ENCODE data around the gene IQGAP2.
"Not testable (repeated sequence)": the region's sequence is repeated elsewhere in the genome, so short reads cannot be mapped to it uniquely, and the experiment has no call there.

IQGAP2 gene

DNA sequence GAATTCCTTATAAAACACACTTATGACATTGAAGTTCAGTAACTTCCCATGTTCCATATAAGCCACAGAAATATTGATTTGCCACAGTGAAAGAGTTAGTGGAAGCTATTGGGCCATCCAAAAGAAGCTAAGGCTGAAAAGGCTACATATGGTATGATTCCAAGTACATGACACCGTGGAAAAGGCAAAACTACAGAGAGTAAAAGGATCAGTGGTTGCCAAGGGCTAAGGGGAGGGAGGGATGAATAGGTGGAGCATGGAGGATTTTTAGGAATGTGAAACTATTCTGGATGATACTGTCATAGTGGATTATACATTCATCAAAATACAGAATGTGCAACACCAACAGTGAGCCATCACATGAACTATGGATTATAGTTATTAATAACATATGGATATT lies 110.4 kb downstream of the IQGAP2 start:
- Histone ChIP-seq H3K9ac (ENCODE audit: insufficient read length, low read depth) (no peak overlapping the region), H3K36me3 (ENCODE audit: insufficient read depth, insufficient read length, low read length) (no peaks in the 10 kb centered on the region), H3K27me3 (ENCODE audit: insufficient read depth, insufficient read length) (no peaks in the 10 kb centered on the region), H3K4me1 (ENCODE audit: insufficient read depth, insufficient read length) (no peaks in the 10 kb centered on the region), H3K9me3 (ENCODE audit: insufficient read depth, low read length) (no peaks in the 10 kb centered on the region), H3K4me3 (ENCODE audit: insufficient read length, low read depth) (no peak overlapping the region)
- no peak for DNase-seq (ENCODE audit: low read depth, low spot score)
- TF ChIP-seq SUZ12 (IDR thresholded peaks at IDR 0.05; ENCODE audit: extremely low read depth, insufficient read depth, insufficient read length) (no peak), ZNF274 (IDR thresholded peaks at IDR 0.05; ENCODE audit: low read depth, low read length) (no peak), YY1 (IDR thresholded peaks at IDR 0.05; ENCODE audit: insufficient read depth, insufficient read length) (no peak)

DNA sequence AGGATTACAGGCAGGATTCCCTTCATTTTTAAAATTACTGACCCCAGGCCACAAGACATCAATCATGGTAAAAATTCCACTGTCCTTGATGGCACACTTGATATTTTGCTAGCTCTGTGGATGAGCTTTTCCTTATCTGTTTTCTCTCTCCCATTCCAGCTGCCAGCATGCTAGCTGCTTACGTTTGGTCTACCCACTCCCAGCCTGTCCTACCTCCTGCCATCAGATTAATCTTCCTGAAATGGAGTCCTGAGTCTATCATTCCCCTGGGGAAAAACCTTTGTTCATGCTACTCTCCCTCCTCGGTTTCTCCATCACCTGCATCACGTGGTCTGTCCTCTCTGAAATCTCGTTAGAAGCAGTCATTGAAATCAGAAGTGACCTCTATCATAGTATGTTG lies 111.2 kb downstream of the IQGAP2 start:
- no peaks in the 10 kb centered on the region for H3K9me3 ChIP-seq (ENCODE audit: insufficient read depth, low read length)
- H3K4me3 ChIP-seq (ENCODE audit: insufficient read length, low read depth), result no peak overlapping the region
- H3K36me3 ChIP-seq (ENCODE audit: insufficient read depth, insufficient read length, low read length), result no peaks in the 10 kb centered on the region
- no peak for DNase-seq (ENCODE audit: low read depth, low spot score)
- TF ChIP-seq YY1 (IDR thresholded peaks at IDR 0.05; ENCODE audit: insufficient read depth, insufficient read length) (no peak), ZNF274 (IDR thresholded peaks at IDR 0.05; ENCODE audit: low read depth, low read length) (no peak), SUZ12 (IDR thresholded peaks at IDR 0.05; ENCODE audit: extremely low read depth, insufficient read depth, insufficient read length) (no peak)
- H3K27me3 ChIP-seq (ENCODE audit: insufficient read depth, insufficient read length), result no peaks in the 10 kb centered on the region
- no peak overlapping the region for H3K9ac ChIP-seq (ENCODE audit: insufficient read length, low read depth)
- no peaks in the 10 kb centered on the region for H3K4me1 ChIP-seq (ENCODE audit: insufficient read depth, insufficient read length)

DNA sequence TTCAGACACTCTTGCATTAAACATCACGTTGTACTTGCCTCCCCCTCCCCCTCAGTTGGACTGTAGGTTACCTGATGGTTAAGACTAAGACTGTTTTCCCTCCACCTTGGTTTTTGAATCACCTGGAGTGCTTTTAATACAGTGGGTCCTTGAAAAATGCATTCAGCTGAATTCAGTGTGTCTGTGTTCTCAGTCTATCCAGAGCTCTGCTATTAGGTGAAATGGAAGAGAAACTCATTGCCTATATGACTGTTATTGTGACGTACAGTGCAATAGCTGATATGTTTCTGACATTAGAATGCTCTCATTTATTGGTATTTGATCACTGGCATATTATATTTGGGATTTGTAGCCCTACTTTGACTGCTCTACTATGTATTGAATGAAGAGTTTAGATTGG lies 111.6 kb downstream of the IQGAP2 start:
- H3K9me3 ChIP-seq (ENCODE audit: insufficient read depth, low read length), result no peaks in the 10 kb centered on the region
- no peaks in the 10 kb centered on the region for H3K27me3 ChIP-seq (ENCODE audit: insufficient read depth, insufficient read length)
- H3K4me1 ChIP-seq (ENCODE audit: insufficient read depth, insufficient read length), result no peaks in the 10 kb centered on the region
- no peak overlapping the region for H3K9ac ChIP-seq (ENCODE audit: insufficient read length, low read depth)
- H3K4me3 ChIP-seq (ENCODE audit: insufficient read length, low read depth), result no peak overlapping the region
- TF ChIP-seq YY1 (IDR thresholded peaks at IDR 0.05; ENCODE audit: insufficient read depth, insufficient read length) (no peak), ZNF274 (IDR thresholded peaks at IDR 0.05; ENCODE audit: low read depth, low read length) (no peak), SUZ12 (IDR thresholded peaks at IDR 0.05; ENCODE audit: extremely low read depth, insufficient read depth, insufficient read length) (no peak)
- no peaks in the 10 kb centered on the region for H3K36me3 ChIP-seq (ENCODE audit: insufficient read depth, insufficient read length, low read length)
- DNase-seq (ENCODE audit: low read depth, low spot score), result no peak

DNA sequence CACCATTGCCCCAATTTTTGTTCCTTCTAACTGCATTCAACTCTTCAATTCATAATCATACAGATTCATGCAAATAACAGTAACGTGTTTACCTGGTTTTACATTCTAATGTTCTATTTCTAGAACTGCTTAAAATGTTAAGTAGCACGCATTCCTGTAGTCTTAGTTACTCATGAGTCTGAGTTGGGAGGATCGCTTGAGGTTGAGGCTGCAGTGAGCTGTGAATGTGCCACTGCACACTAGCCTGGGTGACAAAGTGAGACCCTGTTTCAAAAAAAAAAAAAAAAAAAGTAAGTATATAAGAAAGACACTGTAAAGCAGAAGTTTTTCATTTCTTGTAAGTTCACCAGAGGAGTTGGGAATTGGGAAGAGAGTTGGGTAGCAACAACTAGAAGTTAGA lies 114.2 kb downstream of the IQGAP2 start:
- H3K27me3 ChIP-seq (ENCODE audit: insufficient read depth, insufficient read length), result no peaks in the 10 kb centered on the region
- DNase-seq (ENCODE audit: low read depth, low spot score), result no peak
- TF ChIP-seq YY1 (IDR thresholded peaks at IDR 0.05; ENCODE audit: insufficient read depth, insufficient read length), result no peak
- TF ChIP-seq SUZ12 (IDR thresholded peaks at IDR 0.05; ENCODE audit: extremely low read depth, insufficient read depth, insufficient read length), result no peak
- TF ChIP-seq ZNF274 (IDR thresholded peaks at IDR 0.05; ENCODE audit: low read depth, low read length), result no peak
- no peaks in the 10 kb centered on the region for H3K9me3 ChIP-seq (ENCODE audit: insufficient read depth, low read length)
- H3K4me3 ChIP-seq (ENCODE audit: insufficient read length, low read depth), result no peak overlapping the region
- no peaks in the 10 kb centered on the region for H3K4me1 ChIP-seq (ENCODE audit: insufficient read depth, insufficient read length)
- no peaks in the 10 kb centered on the region for H3K36me3 ChIP-seq (ENCODE audit: insufficient read depth, insufficient read length, low read length)
- H3K9ac ChIP-seq (ENCODE audit: insufficient read length, low read depth), result no peak overlapping the region

DNA sequence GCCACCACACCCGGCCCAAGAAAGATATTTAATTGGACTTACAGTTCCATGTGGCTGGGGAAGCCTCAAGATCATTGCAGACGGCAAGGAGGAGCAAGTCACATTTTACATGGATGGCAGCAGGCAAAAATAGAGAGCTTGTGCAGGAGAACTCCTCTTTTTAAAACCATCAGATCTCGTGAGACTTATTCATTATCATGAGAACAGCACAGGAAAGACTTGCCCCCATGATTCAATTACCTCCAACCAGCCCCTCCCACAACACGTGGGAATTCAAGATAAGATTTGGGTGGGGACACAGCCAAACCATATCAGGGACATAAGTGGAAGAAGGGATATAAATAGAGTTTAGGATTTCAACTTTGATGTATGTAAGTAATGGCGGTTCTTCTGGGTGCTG lies 115.2 kb downstream of the IQGAP2 start:
- not testable (repeated sequence) for H3K36me3 ChIP-seq (ENCODE audit: insufficient read depth, insufficient read length, low read length); DNase-seq (ENCODE audit: low read depth, low spot score); H3K9ac ChIP-seq (ENCODE audit: insufficient read length, low read depth); H3K4me3 ChIP-seq (ENCODE audit: insufficient read length, low read depth); H3K27me3 ChIP-seq (ENCODE audit: insufficient read depth, insufficient read length); H3K4me1 ChIP-seq (ENCODE audit: insufficient read depth, insufficient read length); H3K9me3 ChIP-seq (ENCODE audit: insufficient read depth, low read length)

DNA sequence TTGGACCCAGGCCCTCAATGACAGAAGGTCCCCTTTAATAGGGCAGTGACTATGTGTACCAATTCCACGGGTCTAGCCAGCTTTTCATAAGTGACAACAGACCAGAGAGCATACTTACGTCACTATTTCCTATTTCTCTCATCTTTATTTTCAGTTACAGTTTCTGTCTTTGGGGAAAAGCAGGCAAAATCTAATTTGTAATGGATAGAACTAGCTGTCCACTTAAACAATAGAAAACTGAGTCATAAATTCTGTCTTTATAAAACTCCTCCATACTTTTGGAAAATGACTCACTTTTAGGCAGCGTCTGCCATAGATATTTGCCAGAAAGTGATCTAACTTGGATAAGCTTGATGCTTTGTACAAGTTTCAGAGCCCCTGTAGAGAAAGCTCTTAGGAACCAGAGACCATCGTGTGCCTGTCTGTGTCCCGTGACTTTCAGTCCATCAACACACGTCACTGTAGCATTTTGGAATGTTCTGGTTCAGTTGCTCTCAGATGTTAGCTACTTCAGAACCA lies 118.2 kb downstream of the IQGAP2 start:
- DNase-seq (ENCODE audit: low read depth, low spot score), result no peak
- Histone ChIP-seq H3K36me3 (ENCODE audit: insufficient read depth, insufficient read length, low read length) (no peaks in the 10 kb centered on the region), H3K4me1 (ENCODE audit: insufficient read depth, insufficient read length) (peaks cover 6% of the 10 kb centered on the region), H3K9me3 (ENCODE audit: insufficient read depth, low read length) (no peaks in the 10 kb centered on the region), H3K9ac (ENCODE audit: insufficient read length, low read depth) (no peak overlapping the region), H3K27me3 (ENCODE audit: insufficient read depth, insufficient read length) (no peaks in the 10 kb centered on the region), H3K4me3 (ENCODE audit: insufficient read length, low read depth) (no peak overlapping the region)
- TF ChIP-seq YY1 (IDR thresholded peaks at IDR 0.05; ENCODE audit: insufficient read depth, insufficient read length) (no peak), SUZ12 (IDR thresholded peaks at IDR 0.05; ENCODE audit: extremely low read depth, insufficient read depth, insufficient read length) (no peak), ZNF274 (IDR thresholded peaks at IDR 0.05; ENCODE audit: low read depth, low read length) (no peak)

DNA sequence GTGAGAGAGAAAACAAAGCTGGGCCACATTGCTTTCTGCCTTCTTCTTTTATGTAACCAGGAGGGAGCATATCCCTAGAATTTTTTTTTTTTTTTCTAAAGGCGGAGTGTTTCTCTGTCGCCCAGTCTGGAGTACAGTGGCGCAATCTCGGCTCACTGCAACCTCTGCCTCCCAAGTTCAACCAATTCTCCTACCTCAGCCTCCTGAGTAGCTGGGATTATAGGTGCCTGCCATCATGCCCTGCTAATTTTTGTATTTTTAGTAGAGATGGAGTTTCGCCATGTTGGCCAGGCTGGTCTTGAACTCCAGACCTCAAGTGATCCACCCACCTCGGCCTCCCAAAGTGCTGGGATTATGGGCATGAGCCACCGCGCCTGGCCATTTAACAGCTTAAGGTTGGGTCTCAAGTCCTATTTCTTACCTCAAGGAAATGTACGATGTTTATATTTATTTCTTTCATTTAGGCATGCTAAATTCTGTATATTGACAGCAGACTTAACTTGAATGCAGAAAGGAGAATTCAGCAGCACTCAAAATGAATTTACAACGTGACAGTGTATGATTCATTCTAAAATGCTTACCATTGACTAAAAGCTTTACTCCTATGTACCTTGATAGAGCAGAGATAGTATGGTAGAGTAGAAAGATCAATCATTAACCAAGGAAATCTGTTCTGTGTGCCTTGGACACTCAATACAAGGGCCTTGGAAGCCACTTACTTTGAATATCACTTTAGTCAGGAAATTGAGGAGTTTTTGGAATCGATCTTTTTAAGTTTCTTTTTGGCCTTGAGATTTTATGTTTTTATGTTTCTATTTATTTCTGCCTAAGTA lies 119.2 kb downstream of the IQGAP2 start:
- no peaks in the 10 kb centered on the region for H3K36me3 ChIP-seq (ENCODE audit: insufficient read depth, insufficient read length, low read length)
- no peak for TF ChIP-seq ZNF274 (IDR thresholded peaks at IDR 0.05; ENCODE audit: low read depth, low read length)
- no peak for TF ChIP-seq SUZ12 (IDR thresholded peaks at IDR 0.05; ENCODE audit: extremely low read depth, insufficient read depth, insufficient read length)
- no peak for TF ChIP-seq YY1 (IDR thresholded peaks at IDR 0.05; ENCODE audit: insufficient read depth, insufficient read length)
- no peaks in the 10 kb centered on the region for H3K9me3 ChIP-seq (ENCODE audit: insufficient read depth, low read length)
- H3K4me3 ChIP-seq (ENCODE audit: insufficient read length, low read depth), result no peak overlapping the region
- H3K4me1 ChIP-seq (ENCODE audit: insufficient read depth, insufficient read length), result peaks cover 6% of the 10 kb centered on the region
- no peak overlapping the region for H3K9ac ChIP-seq (ENCODE audit: insufficient read length, low read depth)
- no peaks in the 10 kb centered on the region for H3K27me3 ChIP-seq (ENCODE audit: insufficient read depth, insufficient read length)
- no peak for DNase-seq (ENCODE audit: low read depth, low spot score)
